Liver (tissue), 9 donors: ENCODE measurements around the gene PARD3. TPM values are rescaled to one million over a fixed set of nuclear protein-coding genes. Genes with fewer than 3 reads are reported as not detected.

Source experiments
- DNase-seq: peaks from one replicate; pipeline ENCODE4 v3.0.0-alpha.2; 2017; ENCODE audit warnings: low spot score
- H3K27ac ChIP-seq, 2 donors: one replicate each; pipeline ENCODE4 v1.7.0; 2013; ENCODE audit warnings: inconsistent platforms in 2 of 2, low read length in 2 of 2, control low read depth in 1 of 2, low read depth in 1 of 2, mild to moderate bottlenecking in 1 of 2
- H3K27me3 ChIP-seq, 4 donors: one replicate each; pipeline versions ENCODE4 v1.6.1 to v1.7.0; 2013; ENCODE audit warnings: low read length in 3 of 4, inconsistent platforms in 1 of 4, mild to moderate bottlenecking in 1 of 4, moderate library complexity in 1 of 4; ENCODE audit not compliant: control insufficient read depth in 4 of 4, insufficient read depth in 4 of 4
- H3K36me3 ChIP-seq, 4 donors: one replicate each; pipeline versions ENCODE4 v1.6.1 to v1.7.0; 2013; ENCODE audit warnings: low read length in 3 of 4, mild to moderate bottlenecking in 3 of 4, low read depth in 1 of 4, moderate library complexity in 1 of 4; ENCODE audit not compliant: control insufficient read depth in 4 of 4, insufficient read depth in 3 of 4
- H3K4me1 ChIP-seq, 4 donors: one replicate each; pipeline versions ENCODE4 v1.6.1 to v1.7.0; 2013; ENCODE audit warnings: low read length in 3 of 4, mild to moderate bottlenecking in 3 of 4, moderate library complexity in 1 of 4; ENCODE audit not compliant: control insufficient read depth in 4 of 4, insufficient read depth in 4 of 4
- H3K4me3 ChIP-seq, 3 donors: one replicate each; pipeline versions ENCODE4 v1.6.1 to v1.7.0; 2013; ENCODE audit warnings: low read length in 3 of 3, control low read depth in 1 of 3, low read depth in 1 of 3, mild to moderate bottlenecking in 1 of 3
- H3K9ac ChIP-seq, 2 donors: one replicate each; pipeline ENCODE4 v1.7.0; 2013; ENCODE audit warnings: low read length in 2 of 2, mild to moderate bottlenecking in 2 of 2, moderate library complexity in 2 of 2, control low read depth in 1 of 2, low read depth in 1 of 2
- H3K9me3 ChIP-seq, 4 donors: one replicate each; pipeline versions ENCODE4 v1.6.1 to v1.7.0; 2013; ENCODE audit warnings: low read length in 3 of 4; ENCODE audit not compliant: control insufficient read depth in 4 of 4
- ATF3 ChIP-seq: IDR thresholded peaks from 2 replicates; pipeline ENCODE4 v1.6.1; 2016; ENCODE audit warnings: antibody characterized with exemption
- CTCF ChIP-seq: fragments of 150-350 bp; IDR thresholded peaks from 2 replicates; pipeline ENCODE4 v1.5.1; 2017; ENCODE audit warnings: improper control_type of control experiment, low read depth, low read length; ENCODE audit not compliant: missing input control
- EGR1 ChIP-seq, 2 donors: IDR thresholded peaks; 2 replicates each; pipeline ENCODE4 v1.6.1; 2016 to 2018; ENCODE audit warnings: antibody characterized with exemption in 2 of 2, low read depth in 2 of 2
- GABPA ChIP-seq, 2 donors: IDR thresholded peaks in 1 of 2; conservative IDR thresholded peaks in 1 of 2; 2 replicates each; pipeline ENCODE4 v1.6.1; 2016; ENCODE audit warnings: antibody characterized with exemption in 2 of 2, mild to moderate bottlenecking in 1 of 2, moderate library complexity in 1 of 2
- HNF4G ChIP-seq: IDR thresholded peaks from 2 replicates; pipeline ENCODE4 v1.6.1; 2016; ENCODE audit warnings: antibody characterized with exemption
- JUND ChIP-seq, 2 donors: IDR thresholded peaks; 2 replicates each; pipeline ENCODE4 v1.6.1; 2016; ENCODE audit warnings: antibody characterized with exemption in 2 of 2
- MAX ChIP-seq: IDR thresholded peaks from 2 replicates; pipeline ENCODE4 v1.6.1; 2016; ENCODE audit warnings: antibody characterized with exemption
- NR2F2 ChIP-seq: IDR thresholded peaks from 2 replicates; pipeline ENCODE4 v1.6.1; 2016; ENCODE audit warnings: antibody characterized with exemption
- RAD21 ChIP-seq, 2 donors: IDR thresholded peaks; 2 replicates each; pipeline ENCODE4 v1.6.1; 2016; ENCODE audit warnings: antibody characterized with exemption in 2 of 2, mild to moderate bottlenecking in 2 of 2
- REST ChIP-seq: IDR thresholded peaks from 2 replicates; pipeline ENCODE4 v1.6.1; 2016; ENCODE audit warnings: antibody characterized with exemption, mild to moderate bottlenecking
- RXRA ChIP-seq, 2 donors: IDR thresholded peaks; 2 replicates each; pipeline ENCODE4 v1.6.1; 2017 to 2018; ENCODE audit warnings: antibody characterized with exemption in 2 of 2, mild to moderate bottlenecking in 1 of 2
- SP1 ChIP-seq: IDR thresholded peaks from 2 replicates; pipeline ENCODE4 v1.6.1; 2018; ENCODE audit warnings: antibody characterized with exemption, mild to moderate bottlenecking
- TAF1 ChIP-seq: conservative IDR thresholded peaks from 2 replicates; pipeline ENCODE4 v1.6.1; 2016; ENCODE audit warnings: antibody characterized with exemption, mild to moderate bottlenecking
- YY1 ChIP-seq: IDR thresholded peaks from 2 replicates; pipeline ENCODE4 v1.6.1; 2016; ENCODE audit warnings: antibody characterized with exemption, mild to moderate bottlenecking
- ZBTB33 ChIP-seq: IDR thresholded peaks from 2 replicates; pipeline ENCODE4 v1.6.1; 2016; ENCODE audit warnings: antibody characterized with exemption
- WGBS: extraction: QIAGEN DNeasy Blood & Tissue Kit; methylation state at CpG from one replicate; pipeline ENCODE4 v1.1.7; 2013; 5-methylcytosine and 5-hydroxymethylcytosine counted together
- polyA plus RNA-seq, 2 donors: library from polyadenylated mRNA; stranded (reverse) in 1 of 2; unstranded in 1 of 2; fragments of 200-250 nt in 1 of 2; fragments of >200 nt in 1 of 2; fragmentation: Nextera tagmentation in 1 of 2; extraction: Ambion mirVana in 1 of 2; gene quantifications; one replicate each; pipeline versions ENCODE4 v1.2.1 to v1.2.3, GENCODE V29; 2013 to 2015
- total RNA-seq, 2 donors: library from RNA; depleted of rRNA; stranded (reverse); fragments of >200 nt; gene quantifications; one replicate each; pipeline ENCODE4 v1.2.3, GENCODE V29; 2014
- donor health status: healthy.
- donor health status: healthy.
- donor health status: healthy.
- donor health status: healthy.
- donor health status: healthy.

PARD3 gene
- total and polyA plus RNA-seq, 4 donors = 12.3 to 43.8 (median 13.5) TPM

- Histone ChIP-seq H3K9ac (no peak overlapping the region), H3K4me3 (no peak overlapping the region), H3K27ac (no peak overlapping the region), H3K9me3 (no peaks in the 10 kb centered on the region), H3K27me3 (no peaks in the 10 kb centered on the region), H3K36me3 (no peaks in the 10 kb centered on the region), H3K4me1 (peaks cover 0 to 3% (median 2%) of the 10 kb centered on the region in 4 donors)
- TF ChIP-seq REST (no peak), TAF1 (no peak), RAD21 (IDR thresholded peaks at IDR 0.05) (no peak), ZBTB33 (no peak), CTCF (no peak), NR2F2 (no peak), GABPA (IDR thresholded peaks at IDR 0.05 in 1 of 2, conservative IDR thresholded peaks at IDR 0.05 in 1 of 2) (no peak), SP1 (no peak), RXRA (IDR thresholded peaks at IDR 0.05) (no peak), EGR1 (IDR thresholded peaks at IDR 0.05; ENCODE audit: low read depth in 2 of 2) (no peak), ATF3 (no peak), YY1 (no peak), JUND (IDR thresholded peaks at IDR 0.05) (no peak), MAX (no peak), HNF4G (no peak)
- no peak for DNase-seq
- 72% methylated on average over 6 of the region's 6 CpGs for WGBS
These were observed 601.8 kb downstream of the PARD3 start for GRCh38 chr10:34213193-34213804.

GRCh38 chr10:34207343-34207742 lies 607.8 kb downstream of the PARD3 start:
- H3K36me3 ChIP-seq = no peaks in the 10 kb centered on the region
- no peak overlapping the region for H3K27ac ChIP-seq
- H3K9ac ChIP-seq = no peak overlapping the region
- 87% methylated on average over 3 of the region's 3 CpGs for WGBS
- no peaks in the 10 kb centered on the region for H3K27me3 ChIP-seq
- no peak overlapping the region for H3K4me3 ChIP-seq
- no peaks in the 10 kb centered on the region for H3K4me1 ChIP-seq
- no peaks in the 10 kb centered on the region for H3K9me3 ChIP-seq
- no peak for DNase-seq
- TF ChIP-seq SP1 (no peak), RXRA (IDR thresholded peaks at IDR 0.05) (no peak), GABPA (IDR thresholded peaks at IDR 0.05 in 1 of 2, conservative IDR thresholded peaks at IDR 0.05 in 1 of 2) (no peak), CTCF (no peak), REST (no peak), ZBTB33 (no peak)
